ES-I3 (cell line): Measurements from ENCODE around the gene VTI1A.

Source experiments
- H3K36me3 ChIP-seq: 2 replicates; pipeline ENCODE4 v1.6.1; 2013; ENCODE audit warnings: mild to moderate bottlenecking, low read length, control low read depth, moderate library complexity; ENCODE audit not compliant: insufficient read depth
- H3K4me1 ChIP-seq: 2 replicates; pipeline ENCODE4 v1.6.1; 2013; ENCODE audit warnings: mild to moderate bottlenecking, control low read depth, low read length; ENCODE audit not compliant: insufficient read depth
- H3K9ac ChIP-seq: 2 replicates; pipeline ENCODE4 v1.6.1; 2013; ENCODE audit warnings: low read depth, mild to moderate bottlenecking, low read length, moderate library complexity
- H3K9me3 ChIP-seq: 2 replicates; pipeline ENCODE4 v1.6.1; 2013; ENCODE audit warnings: mild to moderate bottlenecking, low read length, moderate library complexity; ENCODE audit not compliant: control insufficient read depth, insufficient read depth

The VTI1A gene

GRCh38 chr10:112619556-112619955 lies 172.5 kb downstream of the VTI1A start:
- Histone ChIP-seq H3K9ac (no peak overlapping the region), H3K36me3 (no peaks in the 10 kb centered on the region), H3K4me1 (no peaks in the 10 kb centered on the region), H3K9me3 (peaks cover 10% of the 10 kb centered on the region)

- H3K4me1 ChIP-seq: no peaks in the 10 kb centered on the region
- no peaks in the 10 kb centered on the region for H3K36me3 ChIP-seq
- H3K9ac ChIP-seq: no peak overlapping the region
- no peaks in the 10 kb centered on the region for H3K9me3 ChIP-seq
Observed at GRCh38 chr10:112622786-112623185, 175.8 kb downstream of the VTI1A start.

GRCh38 chr10:112624546-112625048 lies 177.6 kb downstream of the VTI1A start:
- Histone ChIP-seq H3K4me1 (no peaks in the 10 kb centered on the region), H3K9me3 (no peaks in the 10 kb centered on the region), H3K9ac (no peak overlapping the region), H3K36me3 (no peaks in the 10 kb centered on the region)

GRCh38 chr10:112628951-112629609 lies 182.1 kb downstream of the VTI1A start:
- 0 out of 2 replicates have a peak, but pooled peaks cover 3% of the 10 kb centered on the region for H3K4me1 ChIP-seq
- no peaks in the 10 kb centered on the region for H3K9me3 ChIP-seq
- no peaks in the 10 kb centered on the region for H3K36me3 ChIP-seq
- H3K9ac ChIP-seq: no peak overlapping the region

- Histone ChIP-seq H3K4me1 (0 out of 2 replicates have a peak, but pooled peaks cover 4% of the 10 kb centered on the region), H3K36me3 (no peaks in the 10 kb centered on the region), H3K9me3 (0 out of 2 replicates have a peak, but pooled peaks cover 4% of the 10 kb centered on the region), H3K9ac (no peak overlapping the region)
Observed at GRCh38 chr10:112631501-112632400, 184.7 kb downstream of the VTI1A start.

- Histone ChIP-seq H3K9ac (no peak overlapping the region), H3K4me1 (peaks cover 15% of the 10 kb centered on the region), H3K36me3 (no peaks in the 10 kb centered on the region), H3K9me3 (0 out of 2 replicates have a peak, but pooled peaks cover 4% of the 10 kb centered on the region)
Observed at GRCh38 chr10:112634096-112634830, 187.2 kb downstream of the VTI1A start.

- 0 out of 2 replicates have a peak, but pooled peaks cover 4% of the 10 kb centered on the region for H3K9me3 ChIP-seq
- H3K4me1 ChIP-seq: peaks cover 20% of the 10 kb centered on the region
- no peaks in the 10 kb centered on the region for H3K36me3 ChIP-seq
- no peak overlapping the region for H3K9ac ChIP-seq
Observed at GRCh38 chr10:112637901-112638300, 190.9 kb downstream of the VTI1A start.

GRCh38 chr10:112639298-112639697 lies 192.3 kb downstream of the VTI1A start:
- H3K4me1 ChIP-seq: peaks cover 16% of the 10 kb centered on the region
- H3K36me3 ChIP-seq: no peaks in the 10 kb centered on the region
- H3K9ac ChIP-seq: no peak overlapping the region
- 0 out of 2 replicates have a peak, but pooled peaks cover 4% of the 10 kb centered on the region for H3K9me3 ChIP-seq

GRCh38 chr10:112640638-112641037 lies 193.6 kb downstream of the VTI1A start:
- Histone ChIP-seq H3K36me3 (no peaks in the 10 kb centered on the region), H3K9ac (no peak overlapping the region), H3K9me3 (no peaks in the 10 kb centered on the region), H3K4me1 (peaks cover 16% of the 10 kb centered on the region)

GRCh38 chr10:112643600-112644264 lies 196.7 kb downstream of the VTI1A start:
- Histone ChIP-seq H3K36me3 (no peaks in the 10 kb centered on the region), H3K9ac (no peak overlapping the region), H3K9me3 (no peaks in the 10 kb centered on the region), H3K4me1 (peaks cover 10% of the 10 kb centered on the region)

GRCh38 chr10:112644265-112644645 lies 197.2 kb downstream of the VTI1A start:
- H3K9me3 ChIP-seq: no peaks in the 10 kb centered on the region
- peaks cover 10% of the 10 kb centered on the region for H3K4me1 ChIP-seq
- H3K36me3 ChIP-seq: no peaks in the 10 kb centered on the region
- H3K9ac ChIP-seq: no peak overlapping the region

- Histone ChIP-seq H3K4me1 (peaks cover 16% of the 10 kb centered on the region), H3K36me3 (no peaks in the 10 kb centered on the region), H3K9me3 (no peaks in the 10 kb centered on the region), H3K9ac (no peak overlapping the region)
Observed at GRCh38 chr10:112649006-112649821, 202.2 kb downstream of the VTI1A start.

GRCh38 chr10:112649822-112650152 lies 202.8 kb downstream of the VTI1A start:
- peaks cover 16% of the 10 kb centered on the region for H3K4me1 ChIP-seq
- no peak overlapping the region for H3K9ac ChIP-seq
- no peaks in the 10 kb centered on the region for H3K9me3 ChIP-seq
- no peaks in the 10 kb centered on the region for H3K36me3 ChIP-seq
